Activated CD4-positive, alpha-beta T cell treated with anti-CD3 and anti-CD28 coated beads, Interleukin-2, amount 10 ng/mL, durations not matched to agents 24 days and 14 days (primary cell): ENCODE measurements around the gene VWA2. TPM values are rescaled to one million over a fixed set of nuclear protein-coding genes. Genes with fewer than 3 reads are reported as not detected.

Source experiments
- DNase-seq: peaks from one replicate; pipeline ENCODE4 v3.0.0; 2022
- H3K27ac Mint-ChIP-seq: one replicate; pipeline ENCODE4 v1.8.0; 2022; ENCODE audit warnings: mild to moderate bottlenecking, mixed read lengths
- H3K27me3 Mint-ChIP-seq: one replicate; pipeline ENCODE4 v1.8.0; 2022; ENCODE audit warnings: mixed read lengths
- H3K36me3 Mint-ChIP-seq: one replicate; pipeline ENCODE4 v1.8.0; 2022; ENCODE audit warnings: low read depth, mild to moderate bottlenecking, mixed read lengths
- H3K4me1 Mint-ChIP-seq: one replicate; pipeline ENCODE4 v1.8.0; 2021; ENCODE audit warnings: mixed read lengths
- H3K4me3 Mint-ChIP-seq: one replicate; pipeline ENCODE4 v1.8.0; 2022; ENCODE audit warnings: mild to moderate bottlenecking, moderate library complexity, mixed read lengths
- H3K9me3 Mint-ChIP-seq: one replicate; pipeline ENCODE4 v1.8.0; 2021; ENCODE audit warnings: mixed read lengths
- intact Hi-C: fragments of 100-400 bp; cut with micrococcal nuclease; formaldehyde crosslinking; loops from one replicate; pipeline ENCODE4 v1.15.1; 2023
- total RNA-seq: library from RNA; stranded (reverse); gene quantifications from 2 replicates; pipeline ENCODE4 v1.2.3, GENCODE V29; 2022

The VWA2 gene
- total RNA-seq, result not detected in 2 replicates

DNA sequence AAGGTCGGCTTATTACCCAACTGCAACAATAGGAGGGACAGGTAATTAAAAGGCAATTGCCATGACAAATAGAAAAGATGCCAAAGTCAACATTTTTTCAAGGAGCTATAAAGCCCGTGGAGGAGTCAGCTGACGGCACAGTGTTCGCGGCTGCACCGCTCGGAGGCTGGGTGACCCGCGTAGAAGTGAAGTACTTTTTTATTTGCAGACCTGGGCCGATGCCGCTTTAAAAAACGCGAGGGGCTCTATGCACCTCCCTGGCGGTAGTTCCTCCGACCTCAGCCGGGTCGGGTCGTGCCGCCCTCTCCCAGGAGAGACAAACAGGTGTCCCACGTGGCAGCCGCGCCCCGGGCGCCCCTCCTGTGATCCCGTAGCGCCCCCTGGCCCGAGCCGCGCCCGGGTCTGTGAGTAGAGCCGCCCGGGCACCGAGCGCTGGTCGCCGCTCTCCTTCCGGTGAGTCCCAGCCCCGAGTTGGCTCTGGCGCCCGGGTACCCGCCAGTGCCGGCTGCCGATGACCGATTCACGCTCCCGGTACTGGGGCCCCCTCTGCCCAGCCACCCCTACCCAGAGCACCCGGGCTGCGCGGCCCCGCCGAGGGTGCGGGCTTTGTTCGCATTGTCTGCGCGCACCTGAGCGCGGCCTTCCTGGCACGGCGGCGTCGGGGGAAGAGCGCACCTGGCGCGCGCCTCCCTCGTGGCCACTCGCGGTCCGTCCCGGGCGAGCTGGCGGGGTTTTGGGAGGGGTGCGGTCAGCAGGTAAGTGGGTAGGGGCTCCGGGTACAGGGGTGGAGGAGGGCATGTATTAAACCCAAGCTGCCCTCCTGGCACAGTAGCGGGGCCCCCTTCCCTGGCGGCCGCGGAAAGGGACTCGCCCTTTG, at the start of gene VWA2:
Gene VWA2, plus strand, starts transcription at position 138 of the 877 bp plus-strand sequence. CDS start 9,460 bp downstream, outside the sequence.
- peak within 1 kb of the TSS; percentile 41 for H3K4me3 Mint-ChIP-seq
- no peak within 1 kb of the TSS for H3K27ac Mint-ChIP-seq
- H3K4me1 Mint-ChIP-seq, result peaks cover 1% of the 10 kb centered on the region
- no peaks in the 10 kb centered on the region for H3K36me3 Mint-ChIP-seq
- no peaks in the 10 kb centered on the region for H3K9me3 Mint-ChIP-seq
- intact Hi-C loops, result no loop called here
- H3K27me3 Mint-ChIP-seq, result peaks cover 50% of the 10 kb centered on the region
- peak; percentile 60 for DNase-seq

DNA sequence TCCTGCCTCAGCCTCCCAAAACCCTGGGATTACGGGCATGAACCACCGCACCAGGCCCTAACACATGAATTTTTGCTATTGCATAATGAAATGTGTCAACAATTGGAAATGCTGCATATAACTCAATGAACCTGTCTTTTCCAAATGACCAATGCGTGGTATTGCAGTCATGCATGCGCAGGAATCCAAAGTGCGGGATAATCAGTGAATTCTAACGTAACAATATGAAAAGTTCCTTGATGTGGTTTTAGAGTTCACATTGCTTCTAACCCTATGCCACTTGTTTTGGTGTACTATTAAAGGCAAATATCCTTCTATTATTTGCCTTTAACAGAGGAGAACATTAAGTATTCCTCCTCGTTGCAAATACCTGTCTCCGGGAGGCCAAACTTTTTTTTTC, 49.4 kb upstream of the VWA2 start:
- no peak for DNase-seq
- no peaks in the 10 kb centered on the region for H3K9me3 Mint-ChIP-seq
- intact Hi-C loops, result no loop called here
- no peak overlapping the region for H3K27ac Mint-ChIP-seq
- no peaks in the 10 kb centered on the region for H3K36me3 Mint-ChIP-seq
- no peak overlapping the region for H3K4me3 Mint-ChIP-seq
- H3K27me3 Mint-ChIP-seq, result peaks cover 44% of the 10 kb centered on the region
- no peaks in the 10 kb centered on the region for H3K4me1 Mint-ChIP-seq

- Mint-ChIP-seq H3K27me3 (peaks cover 45% of the 10 kb centered on the region), H3K36me3 (no peaks in the 10 kb centered on the region), H3K4me1 (peaks cover 6% of the 10 kb centered on the region), H3K9me3 (no peaks in the 10 kb centered on the region), H3K4me3 (no peak overlapping the region), H3K27ac (no peak overlapping the region)
- intact Hi-C loops, result loop anchor here (1.0 kb wide), 1 partner anchor 23 kb away; no protein-coding TSS in a partner anchor
- no peak for DNase-seq
Observed at GRCh38 chr10:114195079-114195478, 44.0 kb upstream of the VWA2 start.

- DNase-seq, result no peak
- H3K9me3 Mint-ChIP-seq, result no peaks in the 10 kb centered on the region
- H3K27me3 Mint-ChIP-seq, result peaks cover 43% of the 10 kb centered on the region
- no peak overlapping the region for H3K4me3 Mint-ChIP-seq
- H3K4me1 Mint-ChIP-seq, result peaks cover 6% of the 10 kb centered on the region
- no peak overlapping the region for H3K27ac Mint-ChIP-seq
- no peaks in the 10 kb centered on the region for H3K36me3 Mint-ChIP-seq
- intact Hi-C loops, result no loop called here
Observed at GRCh38 chr10:114199239-114199638, 39.8 kb upstream of the VWA2 start.

GRCh38 chr10:114202812-114203211, 36.2 kb upstream of the VWA2 start:
- Mint-ChIP-seq H3K27me3 (peaks cover 39% of the 10 kb centered on the region), H3K36me3 (no peaks in the 10 kb centered on the region), H3K4me3 (no peak overlapping the region), H3K9me3 (no peaks in the 10 kb centered on the region), H3K4me1 (no peaks in the 10 kb centered on the region), H3K27ac (no peak overlapping the region)
- DNase-seq, result no peak
- intact Hi-C loops, result no loop called here

GRCh38 chr10:114206902-114207301, 32.2 kb upstream of the VWA2 start:
- H3K27me3 Mint-ChIP-seq, result peaks cover 32% of the 10 kb centered on the region
- no peak overlapping the region for H3K27ac Mint-ChIP-seq
- H3K4me3 Mint-ChIP-seq, result no peak overlapping the region
- no peaks in the 10 kb centered on the region for H3K9me3 Mint-ChIP-seq
- intact Hi-C loops, result no loop called here
- DNase-seq, result no peak
- H3K4me1 Mint-ChIP-seq, result no peaks in the 10 kb centered on the region
- no peaks in the 10 kb centered on the region for H3K36me3 Mint-ChIP-seq

- intact Hi-C loops, result no loop called here
- Mint-ChIP-seq H3K4me1 (no peaks in the 10 kb centered on the region), H3K27me3 (peaks cover 33% of the 10 kb centered on the region), H3K9me3 (no peaks in the 10 kb centered on the region), H3K27ac (no peak overlapping the region), H3K4me3 (no peak overlapping the region), H3K36me3 (no peaks in the 10 kb centered on the region)
- DNase-seq, result no peak
Observed at GRCh38 chr10:114207349-114207748, 31.7 kb upstream of the VWA2 start.

DNA sequence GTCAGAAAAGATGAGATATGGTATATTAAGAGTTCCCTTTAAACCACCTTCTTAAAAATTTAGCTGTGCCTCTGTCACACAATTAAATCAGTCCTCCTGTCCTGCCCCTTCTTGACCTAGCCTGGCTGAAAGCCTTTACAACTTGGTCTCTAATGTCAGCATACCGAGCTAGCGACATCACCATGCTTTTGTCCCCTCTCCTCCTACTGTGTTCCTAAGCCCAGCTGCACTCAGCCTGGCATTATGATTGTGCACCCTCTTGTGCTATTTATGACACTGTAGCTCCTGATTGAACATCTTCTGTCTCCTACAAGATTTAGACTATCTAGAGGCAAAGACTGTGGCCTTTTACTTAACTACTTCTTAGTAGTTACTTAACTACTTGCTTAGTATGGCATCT, 30.7 kb upstream of the VWA2 start:
- DNase-seq, result no peak
- Mint-ChIP-seq H3K27me3 (peaks cover 28% of the 10 kb centered on the region), H3K9me3 (no peaks in the 10 kb centered on the region), H3K4me3 (no peak overlapping the region), H3K36me3 (no peaks in the 10 kb centered on the region), H3K27ac (no peak overlapping the region), H3K4me1 (no peaks in the 10 kb centered on the region)
- intact Hi-C loops, result no loop called here

DNA sequence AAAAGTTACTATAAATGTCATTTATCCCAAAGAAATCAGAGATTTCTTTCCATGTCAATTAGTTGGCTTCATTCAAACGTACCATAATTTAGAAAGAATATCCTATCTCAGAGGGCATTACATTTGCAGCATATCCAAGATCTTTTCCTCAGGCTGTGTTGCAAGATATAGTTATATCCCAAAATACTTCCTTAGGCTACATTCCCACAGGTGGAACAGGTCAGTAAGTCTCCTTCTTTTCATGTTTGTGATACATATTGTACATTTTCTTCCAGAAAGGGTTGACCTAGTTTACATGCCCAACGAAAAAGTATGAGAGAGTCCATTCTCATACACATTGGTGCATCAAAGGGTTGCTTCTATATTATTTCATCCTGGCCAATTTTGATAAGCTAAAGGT, 26.9 kb upstream of the VWA2 start:
- intact Hi-C loops, result no loop called here
- Mint-ChIP-seq H3K27ac (no peak overlapping the region), H3K9me3 (no peaks in the 10 kb centered on the region), H3K4me3 (no peak overlapping the region), H3K36me3 (no peaks in the 10 kb centered on the region), H3K4me1 (no peaks in the 10 kb centered on the region), H3K27me3 (peaks cover 28% of the 10 kb centered on the region)
- no peak for DNase-seq

DNA sequence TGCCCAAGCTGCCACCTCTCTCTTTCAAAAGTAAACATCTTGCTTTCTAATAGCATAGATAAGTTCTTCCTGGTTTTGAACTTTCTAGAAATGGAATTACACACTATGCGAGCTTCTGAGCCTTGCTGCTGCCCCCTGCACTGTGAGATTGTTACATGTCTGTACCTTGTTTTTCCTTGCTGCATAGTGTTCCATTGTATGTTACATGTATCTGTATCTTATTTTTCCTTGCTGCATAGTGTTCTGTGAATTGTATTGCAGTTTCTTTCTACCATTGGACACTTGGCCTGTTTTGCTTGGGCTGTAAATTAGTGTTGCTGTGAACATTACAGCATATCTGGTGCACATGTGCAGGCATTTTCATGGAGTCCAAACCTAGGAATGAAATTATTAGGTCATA, 24.0 kb upstream of the VWA2 start:
- Mint-ChIP-seq H3K4me1 (no peaks in the 10 kb centered on the region), H3K27ac (no peak overlapping the region), H3K4me3 (no peak overlapping the region), H3K27me3 (peaks cover 36% of the 10 kb centered on the region), H3K9me3 (no peaks in the 10 kb centered on the region), H3K36me3 (no peaks in the 10 kb centered on the region)
- intact Hi-C loops, result no loop called here
- no peak for DNase-seq

- no peaks in the 10 kb centered on the region for H3K4me1 Mint-ChIP-seq
- no peak overlapping the region for H3K27ac Mint-ChIP-seq
- H3K4me3 Mint-ChIP-seq, result no peak overlapping the region
- no peaks in the 10 kb centered on the region for H3K9me3 Mint-ChIP-seq
- intact Hi-C loops, result no loop called here
- DNase-seq, result no peak
- peaks cover 39% of the 10 kb centered on the region for H3K27me3 Mint-ChIP-seq
- no peaks in the 10 kb centered on the region for H3K36me3 Mint-ChIP-seq
Observed at GRCh38 chr10:114220281-114220680, 18.8 kb upstream of the VWA2 start.

GRCh38 chr10:114221235-114221634, 17.8 kb upstream of the VWA2 start:
- DNase-seq, result no peak
- intact Hi-C loops, result no loop called here
- Mint-ChIP-seq H3K36me3 (no peaks in the 10 kb centered on the region), H3K9me3 (no peaks in the 10 kb centered on the region), H3K27me3 (peaks cover 38% of the 10 kb centered on the region), H3K4me1 (no peaks in the 10 kb centered on the region), H3K4me3 (no peak overlapping the region), H3K27ac (no peak overlapping the region)

DNA sequence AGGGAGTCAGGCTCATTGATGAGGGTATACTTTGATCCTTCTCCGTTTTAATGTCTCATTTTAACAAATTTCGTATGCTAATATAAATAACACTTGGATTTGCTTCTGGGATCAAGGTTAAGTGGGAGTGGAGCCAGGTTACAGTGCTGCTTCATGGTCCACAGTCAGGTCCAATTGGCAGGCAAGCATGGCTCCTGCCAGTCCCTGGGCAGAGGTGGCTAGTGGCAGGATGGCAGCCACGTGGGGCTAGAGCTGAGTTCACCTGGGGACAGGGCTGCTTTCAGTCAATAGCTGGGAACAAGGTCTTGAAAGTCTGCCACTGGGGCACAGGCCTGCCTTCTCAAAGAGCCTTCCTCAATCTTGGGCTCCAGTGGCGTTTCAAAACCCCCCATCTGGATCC, 16.0 kb upstream of the VWA2 start:
- H3K27ac Mint-ChIP-seq, result no peak overlapping the region
- no peak for DNase-seq
- H3K9me3 Mint-ChIP-seq, result no peaks in the 10 kb centered on the region
- intact Hi-C loops, result no loop called here
- H3K36me3 Mint-ChIP-seq, result no peaks in the 10 kb centered on the region
- H3K4me1 Mint-ChIP-seq, result no peaks in the 10 kb centered on the region
- peaks cover 37% of the 10 kb centered on the region for H3K27me3 Mint-ChIP-seq
- H3K4me3 Mint-ChIP-seq, result no peak overlapping the region

DNA sequence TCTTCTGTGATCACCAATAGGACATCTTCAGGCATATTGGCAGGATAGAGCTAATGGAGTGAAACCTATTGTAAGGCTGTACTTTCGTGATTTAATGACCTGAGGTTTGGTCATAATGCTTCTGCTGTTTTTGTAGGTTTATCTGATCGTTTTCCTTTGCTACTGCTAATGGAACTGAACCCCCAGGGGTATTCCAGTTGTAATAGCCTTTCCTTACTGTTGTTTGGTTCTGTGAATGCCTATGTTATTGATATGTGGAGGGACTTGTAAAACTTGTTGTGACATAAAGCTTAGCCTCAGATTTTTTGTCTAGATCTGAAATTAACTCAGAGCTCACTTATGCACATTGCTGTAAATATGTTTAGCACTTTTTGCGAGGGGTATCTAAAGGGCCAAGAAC, 10.9 kb upstream of the VWA2 start:
- no peak overlapping the region for H3K4me3 Mint-ChIP-seq
- no peaks in the 10 kb centered on the region for H3K4me1 Mint-ChIP-seq

More for the DNA sequence above, 10.9 kb upstream of the VWA2 start:
- H3K36me3 Mint-ChIP-seq, result no peaks in the 10 kb centered on the region
- no peaks in the 10 kb centered on the region for H3K9me3 Mint-ChIP-seq
- H3K27ac Mint-ChIP-seq, result no peak overlapping the region
- peaks cover 33% of the 10 kb centered on the region for H3K27me3 Mint-ChIP-seq
- intact Hi-C loops, result no loop called here
- no peak for DNase-seq
